H7 (cell line): ENCODE measurements around the gene WDR75. TPM values are rescaled to one million over a fixed set of nuclear protein-coding genes. Genes with fewer than 3 reads are reported as not detected.
"Not testable (repeated sequence)": the region's sequence is repeated elsewhere in the genome, so short reads cannot be mapped to it uniquely, and the experiment has no call there.

Source experiments
- DNase-seq: peaks from one replicate; pipeline ENCODE4 v3.0.0; 2012
- H3K27me3 ChIP-seq: 2 replicates; pipeline ENCODE4 v1.6.0; 2011; ENCODE audit warnings: mild to moderate bottlenecking, low read length; ENCODE audit not compliant: control insufficient read depth, insufficient read depth
- H3K36me3 ChIP-seq: replicated peaks from 2 replicates; pipeline ENCODE4 v1.5.1; 2011; ENCODE audit warnings: low read length; ENCODE audit not compliant: control insufficient read depth, insufficient read depth
- H3K4me3 ChIP-seq: 2 replicates; pipeline ENCODE4 v1.5.1; 2011; ENCODE audit warnings: low read depth, mild to moderate bottlenecking, control low read depth, low read length, moderate library complexity; ENCODE audit not compliant: insufficient read depth
- total RNA-seq: library from RNA; depleted of rRNA; stranded (reverse); fragments of >200 nt; shearing (Covaris generic); gene quantifications from 2 replicates; pipeline ENCODE4 v1.2.3, GENCODE V29; 2014

The WDR75 gene
- total RNA-seq, 1 experiment from 2014 or later: 141 TPM

GRCh38 chr2:189425676-189426075, 15.6 kb upstream of the WDR75 start:
- Histone ChIP-seq H3K27me3 (no peaks in the 10 kb centered on the region), H3K4me3 (no peak overlapping the region), H3K36me3 (no peaks in the 10 kb centered on the region)
- DNase-seq: no peak

DNA sequence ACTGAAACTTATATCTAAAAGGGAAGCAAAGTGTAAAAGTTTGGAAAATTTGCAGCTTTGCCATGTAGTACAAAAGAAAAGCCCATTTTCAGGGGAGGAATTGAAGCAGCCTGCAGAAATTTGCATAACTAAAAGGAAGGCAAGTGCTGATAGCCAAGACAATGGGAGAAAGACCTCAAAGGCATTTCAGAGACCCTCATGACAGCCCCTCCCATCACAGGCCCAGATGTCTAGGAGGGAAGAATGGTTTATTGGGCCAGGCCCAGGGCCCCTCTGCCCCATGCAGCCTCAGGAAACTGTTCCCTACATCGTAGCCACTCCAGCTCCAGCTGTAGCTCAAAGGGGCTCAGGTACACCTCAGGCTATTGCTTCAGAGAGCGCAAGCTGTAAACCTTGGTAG, 14.4 kb upstream of the WDR75 start:
- H3K4me3 ChIP-seq: no peak overlapping the region
- no peak for DNase-seq
- no peaks in the 10 kb centered on the region for H3K36me3 ChIP-seq
- no peaks in the 10 kb centered on the region for H3K27me3 ChIP-seq

- Histone ChIP-seq H3K4me3 (no peak overlapping the region), H3K27me3 (no peaks in the 10 kb centered on the region), H3K36me3 (no peaks in the 10 kb centered on the region)
- DNase-seq: no peak
These were observed 13.4 kb upstream of the WDR75 start for GRCh38 chr2:189427872-189428271.

GRCh38 chr2:189430448-189430847, 10.8 kb upstream of the WDR75 start:
- not testable (repeated sequence) for DNase-seq, H3K36me3 ChIP-seq, H3K4me3 ChIP-seq

DNA sequence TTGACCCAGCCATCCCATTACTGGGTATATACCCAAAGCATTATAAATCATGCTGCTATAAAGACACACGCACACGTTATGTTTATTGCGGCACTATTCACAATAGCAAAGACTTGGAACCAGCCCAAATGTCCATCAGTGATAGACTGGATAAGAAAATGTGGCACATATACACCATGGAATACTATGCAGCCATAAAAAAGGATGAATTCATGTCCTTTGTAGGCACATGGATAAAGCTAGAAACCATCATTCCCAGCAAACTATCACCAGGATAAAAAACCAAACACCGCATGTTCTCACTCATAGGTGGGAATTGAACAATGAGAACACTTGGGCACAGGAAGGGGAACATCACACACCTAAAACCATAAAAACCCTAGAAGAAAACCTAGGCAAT, 5.5 kb upstream of the WDR75 start:
- not testable (repeated sequence) for H3K27me3 ChIP-seq, DNase-seq, H3K4me3 ChIP-seq, H3K36me3 ChIP-seq

More at GRCh38 chr2:189430448-189430847, 10.8 kb upstream of the WDR75 start:
- not testable (repeated sequence) for H3K27me3 ChIP-seq

DNA sequence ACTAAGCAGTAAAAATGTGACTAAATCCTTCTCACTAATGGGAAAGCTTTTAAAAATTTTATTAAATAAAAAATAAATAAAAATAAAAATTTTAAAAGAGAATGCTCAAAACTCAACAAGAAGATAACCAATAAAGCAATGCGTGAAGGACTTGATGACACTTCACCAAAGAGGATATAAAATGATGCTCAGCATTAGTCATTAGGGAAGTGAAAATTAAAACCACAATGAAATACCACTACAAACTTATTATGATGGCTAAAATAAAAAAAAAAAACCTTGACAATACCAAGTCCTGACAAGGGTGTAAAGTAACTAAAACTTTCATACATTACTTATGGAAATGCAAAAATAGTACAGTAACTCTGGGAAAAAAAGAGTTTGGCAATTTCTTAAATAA, 3.3 kb upstream of the WDR75 start:
- DNase-seq: no peak
- Histone ChIP-seq H3K36me3 (no peaks in the 10 kb centered on the region), H3K27me3 (no peaks in the 10 kb centered on the region), H3K4me3 (no peak overlapping the region)

DNA sequence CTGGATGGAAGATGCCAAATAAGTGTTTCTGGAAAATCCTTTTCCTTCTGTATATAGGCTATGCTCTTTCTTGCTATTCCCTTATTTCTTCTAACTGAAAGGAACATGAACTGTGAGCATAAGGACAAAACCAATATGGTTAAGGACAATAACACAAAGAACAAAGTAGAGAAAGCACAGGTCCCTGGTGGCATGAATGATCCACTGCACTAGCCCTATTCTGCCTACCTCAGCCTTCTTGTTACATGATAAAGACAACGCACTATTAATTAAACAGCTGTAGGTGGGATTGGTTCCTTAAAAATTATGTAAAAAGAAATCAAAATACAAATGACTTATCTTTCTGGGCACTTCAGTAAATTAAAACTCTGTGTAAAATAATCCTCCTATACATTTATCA, 1.9 kb upstream of the WDR75 start:
- Histone ChIP-seq H3K27me3 (no peaks in the 10 kb centered on the region), H3K36me3 (peaks cover 1% of the 10 kb centered on the region; the same call in 1 of the 2 replicates), H3K4me3 (no peak overlapping the region)
- no peak for DNase-seq

GRCh38 chr2:189440644-189440946, 679 bp upstream of the WDR75 start:
- peak; percentile 10 for DNase-seq
- Histone ChIP-seq H3K27me3 (no peaks in the 10 kb centered on the region), H3K4me3 (peak overlapping the region; percentile 83), H3K36me3 (peaks cover 1% of the 10 kb centered on the region; the same call in 1 of the 2 replicates)

DNA sequence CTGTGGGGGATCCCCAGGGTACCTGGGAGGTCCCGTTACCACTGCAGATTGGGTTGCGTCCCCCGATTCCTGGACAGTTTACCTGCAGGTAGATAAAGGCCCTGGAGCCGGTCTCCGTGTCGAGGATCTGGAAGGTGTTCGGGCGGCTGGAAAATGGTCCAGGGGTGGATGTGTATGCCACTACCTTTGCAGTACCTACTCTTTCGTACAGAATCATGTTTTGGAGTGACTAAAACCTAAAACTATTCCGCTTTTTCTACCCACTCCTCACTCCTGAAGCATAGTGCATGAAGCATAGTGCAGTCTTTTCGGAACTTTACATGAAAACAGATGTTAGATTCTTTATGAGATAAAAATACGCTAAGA, 418 bp downstream of the WDR75 start:
- no peak for DNase-seq
- no peaks in the 10 kb centered on the region for H3K27me3 ChIP-seq
- peaks cover 1% of the 10 kb centered on the region; the same call in 1 of the 2 replicates for H3K36me3 ChIP-seq
- peak overlapping the region; percentile 83 for H3K4me3 ChIP-seq

DNA sequence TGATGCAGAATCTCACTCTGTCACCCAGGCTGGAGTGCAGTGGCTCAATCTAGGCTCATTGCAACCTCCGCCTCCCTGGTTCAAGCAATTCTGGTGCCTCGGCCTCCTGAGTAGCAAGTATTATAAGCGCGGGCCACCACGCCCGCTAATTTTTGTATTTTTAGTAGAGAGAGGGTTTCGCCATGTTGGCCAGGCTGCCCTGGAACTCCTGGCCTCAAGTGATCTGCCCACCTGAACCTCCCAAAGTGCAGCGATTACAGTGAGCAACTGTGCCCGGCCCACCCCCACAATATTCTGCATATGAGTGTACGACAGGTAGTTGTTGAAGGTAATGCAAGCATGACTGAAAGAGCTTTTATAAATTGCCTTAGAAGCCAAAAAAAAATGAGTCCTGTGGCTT, 1.2 kb downstream of the WDR75 start:
- no peaks in the 10 kb centered on the region for H3K27me3 ChIP-seq
- H3K4me3 ChIP-seq: no peak overlapping the region; the same call in 1 of the 2 replicates
- H3K36me3 ChIP-seq: peaks cover 1% of the 10 kb centered on the region; the same call in 1 of the 2 replicates
- DNase-seq: no peak

- H3K27me3 ChIP-seq: no peaks in the 10 kb centered on the region
- H3K36me3 ChIP-seq: peaks cover 9% of the 10 kb centered on the region
- DNase-seq: no peak
- H3K4me3 ChIP-seq: no peak overlapping the region
These were observed 3.0 kb downstream of the WDR75 start for GRCh38 chr2:189444322-189444721.

DNA sequence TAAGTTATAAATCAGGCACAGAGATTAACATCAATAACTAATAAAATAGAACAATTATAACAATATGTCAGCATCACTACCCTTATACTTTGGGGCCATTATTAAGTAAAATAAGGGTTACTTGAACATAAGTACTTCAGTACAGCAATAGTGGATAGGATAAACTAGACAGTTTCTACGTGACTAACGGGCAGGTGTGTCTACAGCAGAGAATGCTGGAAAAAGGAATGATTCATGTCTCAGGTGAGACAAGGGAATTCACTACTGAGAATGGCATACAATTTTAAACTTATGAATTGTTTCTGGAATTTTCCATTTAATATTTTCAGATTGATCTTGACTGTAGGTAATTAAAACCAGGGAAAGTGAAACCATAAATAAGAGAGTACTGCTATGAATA, 5.5 kb downstream of the WDR75 start:
- Histone ChIP-seq H3K27me3 (no peaks in the 10 kb centered on the region), H3K4me3 (no peak overlapping the region), H3K36me3 (peaks cover 19% of the 10 kb centered on the region)
- DNase-seq: no peak

DNA sequence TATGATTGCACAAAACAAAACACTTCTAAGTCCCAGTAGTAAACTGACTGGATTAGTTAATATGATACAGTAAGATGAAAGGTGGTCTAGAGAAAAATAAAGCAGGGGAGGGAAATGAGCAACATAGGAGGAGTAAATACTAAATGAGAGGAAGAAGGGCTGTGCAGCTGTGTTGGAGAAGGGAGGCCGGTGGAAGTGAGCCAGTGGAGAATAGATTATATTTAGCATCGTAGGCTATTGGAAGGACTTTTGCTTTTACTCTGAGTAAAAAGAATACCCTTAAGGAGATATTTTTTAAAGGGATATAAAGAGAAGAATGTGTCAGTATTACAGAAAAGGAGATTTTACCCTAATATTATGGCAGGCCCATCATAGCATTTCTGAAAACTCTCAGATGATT, 12.7 kb downstream of the WDR75 start:
- H3K4me3 ChIP-seq: no peak overlapping the region
- H3K36me3 ChIP-seq: peaks cover 23% of the 10 kb centered on the region
- DNase-seq: no peak
- H3K27me3 ChIP-seq: no peaks in the 10 kb centered on the region

- H3K4me3 ChIP-seq: no peak overlapping the region
- peaks cover 47% of the 10 kb centered on the region for H3K36me3 ChIP-seq
- DNase-seq: no peak
- H3K27me3 ChIP-seq: no peaks in the 10 kb centered on the region
These were observed 23.8 kb downstream of the WDR75 start for GRCh38 chr2:189465076-189465475.

DNA sequence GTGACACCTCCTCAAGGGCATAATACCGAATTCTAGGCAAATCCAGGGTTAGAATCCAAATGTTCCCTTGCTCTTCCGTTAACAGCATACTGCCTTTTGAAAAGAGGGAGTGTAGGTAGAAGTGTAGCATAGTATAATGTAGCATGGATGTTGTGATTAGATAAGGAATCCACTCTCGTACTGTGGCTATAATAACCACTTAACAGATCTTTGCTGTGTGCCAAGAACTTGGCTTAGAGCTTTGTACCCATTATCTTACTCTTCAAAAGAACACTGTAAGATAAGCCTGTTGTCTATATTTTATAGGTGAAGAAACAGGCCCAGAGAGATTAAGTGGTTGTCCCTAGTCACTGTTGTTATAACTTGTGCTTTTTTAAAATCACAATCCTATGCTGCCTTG, 24.2 kb downstream of the WDR75 start:
- no peak for DNase-seq
- Histone ChIP-seq H3K36me3 (peaks cover 48% of the 10 kb centered on the region), H3K4me3 (no peak overlapping the region), H3K27me3 (no peaks in the 10 kb centered on the region)

DNA sequence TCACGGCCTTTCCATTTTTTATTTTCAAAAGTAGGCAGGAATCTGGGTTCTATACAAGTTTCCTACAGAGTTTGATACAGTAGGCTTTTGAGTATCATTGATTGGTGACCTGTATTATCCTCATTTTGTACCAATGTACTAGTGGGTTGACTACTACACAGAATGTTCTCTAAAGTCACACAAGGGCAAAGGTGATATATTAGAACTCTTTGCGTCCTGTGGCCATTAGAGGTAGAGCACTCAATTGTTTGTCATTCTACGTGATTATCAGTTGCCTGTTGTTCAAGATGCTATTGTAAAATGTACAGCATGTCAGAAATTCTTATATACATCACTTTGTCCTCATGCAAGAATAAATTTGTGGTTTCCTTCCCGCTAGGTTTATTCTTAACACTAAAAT, 24.8 kb downstream of the WDR75 start:
- H3K27me3 ChIP-seq: no peaks in the 10 kb centered on the region
- no peak for DNase-seq
- peaks cover 48% of the 10 kb centered on the region for H3K36me3 ChIP-seq
- no peak overlapping the region for H3K4me3 ChIP-seq
